ENCODE results near the gene ATG4C.

DNA sequence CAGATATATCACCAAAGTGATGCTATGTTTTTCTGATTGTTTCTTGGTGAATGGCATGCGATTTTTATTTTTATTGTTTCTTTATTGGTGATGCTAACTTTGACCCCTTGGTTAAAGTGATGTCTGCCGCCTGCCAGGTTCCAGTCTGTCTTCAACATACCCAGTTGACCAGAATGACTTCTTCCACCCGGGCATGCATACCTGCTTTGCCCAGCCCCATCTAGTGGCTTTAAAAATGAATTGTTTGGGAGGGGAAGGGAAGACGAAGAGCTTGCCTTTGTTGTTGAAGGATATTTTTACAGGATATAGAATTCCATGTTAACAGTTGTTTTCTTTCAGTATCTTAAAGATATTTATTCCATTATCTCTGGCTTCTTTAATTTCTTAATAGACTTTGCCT is 65.1 kb downstream of the ATG4C start:
- TF ChIP-seq, protein P1, sequence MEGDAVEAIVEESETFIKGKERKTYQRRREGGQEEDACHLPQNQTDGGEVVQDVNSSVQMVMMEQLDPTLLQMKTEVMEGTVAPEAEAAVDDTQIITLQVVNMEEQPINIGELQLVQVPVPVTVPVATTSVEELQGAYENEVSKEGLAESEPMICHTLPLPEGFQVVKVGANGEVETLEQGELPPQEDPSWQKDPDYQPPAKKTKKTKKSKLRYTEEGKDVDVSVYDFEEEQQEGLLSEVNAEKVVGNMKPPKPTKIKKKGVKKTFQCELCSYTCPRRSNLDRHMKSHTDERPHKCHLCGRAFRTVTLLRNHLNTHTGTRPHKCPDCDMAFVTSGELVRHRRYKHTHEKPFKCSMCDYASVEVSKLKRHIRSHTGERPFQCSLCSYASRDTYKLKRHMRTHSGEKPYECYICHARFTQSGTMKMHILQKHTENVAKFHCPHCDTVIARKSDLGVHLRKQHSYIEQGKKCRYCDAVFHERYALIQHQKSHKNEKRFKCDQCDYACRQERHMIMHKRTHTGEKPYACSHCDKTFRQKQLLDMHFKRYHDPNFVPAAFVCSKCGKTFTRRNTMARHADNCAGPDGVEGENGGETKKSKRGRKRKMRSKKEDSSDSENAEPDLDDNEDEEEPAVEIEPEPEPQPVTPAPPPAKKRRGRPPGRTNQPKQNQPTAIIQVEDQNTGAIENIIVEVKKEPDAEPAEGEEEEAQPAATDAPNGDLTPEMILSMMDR (IDR thresholded peaks at IDR 0.05) = no peak
- no peak for TF ChIP-seq POLR2A (IDR thresholded peaks at IDR 0.05)
